Measurements from ENCODE around the gene PWP2. TPM values are rescaled to one million over a fixed set of nuclear protein-coding genes. Genes with fewer than 3 reads are reported as not detected.

Gene PWP2
- total and polyA plus RNA-seq, 7 donors, result 0.56 to 8.8 (median 2.9) TPM

Other genes with a start within 250 kb of the PWP2 start
- gene AGPAT3, start 242.2 kb upstream of the PWP2 start, total RNA-seq, result 100 to 1,000 TPM in 1 of 4 donors, 10 to 100 TPM in 3; 47.9 to 117 (median 64.4) TPM
- gene AGPAT3, start 242.2 kb upstream of the PWP2 start, polyA plus RNA-seq, result 10 to 100 TPM; 28.4 to 70.0 (median 35.7) TPM
- 10 to 100 TPM; 13.3 to 22.2 (median 20.4) TPM for gene TRAPPC10, start 95.1 kb upstream of the PWP2 start, total RNA-seq
- gene TRAPPC10, start 95.1 kb upstream of the PWP2 start, polyA plus RNA-seq, result 10 to 100 TPM in 1 of 3 donors, 1 to 10 TPM in 2; 6.4 to 21.4 (median 8.5) TPM
- gene GATD3, start 26.3 kb downstream of the PWP2 start, total RNA-seq, result 10 to 100 TPM in 2 of 4 donors, 1 to 10 TPM in 2; 6.7 to 13.8 (median 10.6) TPM
- 100 to 1,000 TPM in 1 of 3 donors, 10 to 100 TPM in 1, 1 to 10 TPM in 1; 8.6 to 188 (median 10.7) TPM for gene GATD3, start 26.3 kb downstream of the PWP2 start, polyA plus RNA-seq
- 1 to 10 TPM in 3 of 4 donors, under 1 TPM in 1; 0.69 to 5.9 (median 2.6) TPM for gene ICOSLG, start 133.5 kb downstream of the PWP2 start, total RNA-seq
- gene ICOSLG, start 133.5 kb downstream of the PWP2 start, polyA plus RNA-seq, result 1 to 10 TPM in 2 of 3 donors, under 1 TPM in 1; 0.27 to 1.6 (median 1.0) TPM
- gene DNMT3L, start 154.5 kb downstream of the PWP2 start, total RNA-seq, result not detected
- gene DNMT3L, start 154.5 kb downstream of the PWP2 start, polyA plus RNA-seq, result not detected
- gene AIRE, start 178.5 kb downstream of the PWP2 start, total RNA-seq, result under 1 TPM in 1 of 4 donors, not detected in 3; 0.19 TPM
- under 1 TPM; 0.01 to 0.17 (median 0.04) TPM for gene AIRE, start 178.5 kb downstream of the PWP2 start, polyA plus RNA-seq
- 10 to 100 TPM; 17.8 to 33.6 (median 27.7) TPM for gene PFKL, start 192.7 kb downstream of the PWP2 start, total RNA-seq
- gene PFKL, start 192.7 kb downstream of the PWP2 start, polyA plus RNA-seq, result 10 to 100 TPM in 2 of 3 donors, 1 to 10 TPM in 1; 9.2 to 21.2 (median 13.7) TPM
- gene CFAP410, start 232.0 kb downstream of the PWP2 start, total RNA-seq, result 10 to 100 TPM in 2 of 4 donors, 1 to 10 TPM in 2; 8.3 to 10.5 (median 9.7) TPM
- 10 to 100 TPM in 2 of 3 donors, 1 to 10 TPM in 1; 9.9 to 13.7 (median 10.1) TPM for gene CFAP410, start 232.0 kb downstream of the PWP2 start, polyA plus RNA-seq
- 1 to 10 TPM in 1 of 4 donors, under 1 TPM in 3; 0.69 to 1.7 (median 0.84) TPM for gene TRPM2, start 246.2 kb downstream of the PWP2 start, total RNA-seq
- under 1 TPM; 0.08 to 0.76 (median 0.31) TPM for gene TRPM2, start 246.2 kb downstream of the PWP2 start, polyA plus RNA-seq

Measured in psoas muscle (tissue), 7 donors.